ENCODE results near the gene SERPINE1. TPM values are rescaled to one million over a fixed set of nuclear protein-coding genes. Genes with fewer than 3 reads are reported as not detected.
A peak's percentile ranks its signal among the peaks of the same experiment; 100 is the strongest.

Gene SERPINE1
- total and polyA plus RNA-seq, 2 of the 13 experiments (the other 11 are each of a cell fraction or from before 2014, with no cell fraction given), result 21.2 to 1,576 TPM

GRCh38 chr7:101099969-101100781, 26.7 kb upstream of the SERPINE1 start (continued):
- TF ChIP-seq ZNF710 (CRISPR knock-in tag; IDR thresholded peaks at IDR 0.05; ENCODE audit: borderline replicate concordance) (peak; percentile 30; the same call in 1 of the 2 replicates), FOXC1 (CRISPR knock-in tag; IDR thresholded peaks at IDR 0.05; ENCODE audit: borderline replicate concordance) (0 out of 2 replicates have a peak, but pooled peaks have one; percentile 52), ATF7 (IDR thresholded peaks at IDR 0.05) (no peak), ATF7 (CRISPR knock-in tag; IDR thresholded peaks at IDR 0.05) (no peak; the same call in 1 of the 2 replicates), ZNF230 (CRISPR knock-in tag; IDR thresholded peaks at IDR 0.05) (no peak), GFI1 (CRISPR knock-in tag; IDR thresholded peaks at IDR 0.05; ENCODE audit: borderline replicate concordance) (peak; percentile 44; the same call in 1 of the 2 replicates), MEIS2 (CRISPR knock-in tag; IDR thresholded peaks at IDR 0.05) (peak; percentile 82), GABPA (IDR thresholded peaks at IDR 0.05; ENCODE audit: low read depth, low read length) (no peak), GABPA (CRISPR knock-in tag; IDR thresholded peaks at IDR 0.05; ENCODE audit: low read depth) (peak; percentile 44), ZFP37 (CRISPR knock-in tag; IDR thresholded peaks at IDR 0.05; ENCODE audit: borderline replicate concordance) (peak; percentile 74; the same call in 1 of the 2 replicates), ZNF770 (CRISPR knock-in tag; IDR thresholded peaks at IDR 0.05) (peak; percentile 51; the same call in 1 of the 2 replicates), EZH2 (conservative IDR thresholded peaks at IDR 0.05; ENCODE audit: low read depth, low read length) (no peak), HNF1A (IDR thresholded peaks at IDR 0.05; ENCODE audit: low read depth) (no peak), HNF1A (CRISPR knock-in tag; IDR thresholded peaks at IDR 0.05; ENCODE audit: borderline replicate concordance) (0 out of 2 replicates have a peak, but pooled peaks have one; percentile 13), FOSL1 (CRISPR knock-in tag; IDR thresholded peaks at IDR 0.05; ENCODE audit: borderline replicate concordance) (peak; percentile 64), SOX13 (IDR thresholded peaks at IDR 0.05) (no peak), SOX13 (CRISPR knock-in tag; conservative IDR thresholded peaks at IDR 0.05 in 1 of 2, IDR thresholded peaks at IDR 0.05 in 1 of 2) (peak in 1 of 2 experiments; percentile 64; a peak in 1 of 4 replicates), TEAD3 (CRISPR knock-in tag; optimal IDR thresholded peaks at IDR 0.05; ENCODE audit: borderline replicate concordance) (peak; percentile 64), TSC22D2 (CRISPR knock-in tag; IDR thresholded peaks at IDR 0.05; ENCODE audit: borderline replicate concordance) (no peak), ZEB1 (IDR thresholded peaks at IDR 0.05; ENCODE audit: insufficient replicate concordance, low read depth) (no peak), PHF21A (CRISPR knock-in tag; IDR thresholded peaks at IDR 0.05) (peak; percentile 60), MTA3 (CRISPR knock-in tag; IDR thresholded peaks at IDR 0.05) (no peak)

Data from HepG2 (cell line).